Smooth muscle cell (in vitro differentiated cells): Measurements from ENCODE around the gene RANBP9. TPM values are rescaled to one million over a fixed set of nuclear protein-coding genes. Genes with fewer than 3 reads are reported as not detected.

ENCODE experiments used
- DNase-seq: peaks from one replicate; lab custom pipeline; 2025; ENCODE audit not compliant: unreplicated experiment; lab: John Stamatoyannopoulos, UW
- H2AFZ ChIP-seq: fragments of 200-600 bp; sonication (generic); 2 replicates; pipeline ENCODE4 v1.6.0; 2016; ENCODE audit warnings: antibody characterized with exemption, low read depth, mild to moderate bottlenecking
- H3F3A ChIP-seq: fragments of 200-600 bp; sonication (generic); 2 replicates; pipeline ENCODE4 v1.6.0; 2017; ENCODE audit warnings: antibody characterized with exemption, low read depth
- H3K27ac ChIP-seq: fragments of 200-600 bp; sonication (generic); 2 replicates; pipeline ENCODE4 v1.5.1; 2016; ENCODE audit warnings: low read depth, mild to moderate bottlenecking
- H3K27me3 ChIP-seq: fragments of 200-600 bp; sonication (generic); 2 replicates; pipeline ENCODE4 v1.6.1; 2016; ENCODE audit warnings: low read depth, mild to moderate bottlenecking
- H3K36me3 ChIP-seq: fragments of 200-600 bp; sonication (generic); 2 replicates; pipeline ENCODE4 v1.5.1; 2016; ENCODE audit warnings: low read depth
- H3K4me1 ChIP-seq: fragments of 200-600 bp; sonication (generic); 2 replicates; pipeline ENCODE4 v1.5.1; 2016; ENCODE audit warnings: low read depth
- H3K4me2 ChIP-seq: fragments of 200-600 bp; sonication (generic); 2 replicates; pipeline ENCODE4 v1.6.0; 2016; ENCODE audit warnings: mild to moderate bottlenecking
- H3K4me3 ChIP-seq: fragments of 200-600 bp; sonication (generic); 2 replicates; pipeline ENCODE4 v1.5.1; 2016; ENCODE audit warnings: mild to moderate bottlenecking
- H3K79me2 ChIP-seq: fragments of 200-600 bp; sonication (generic); 2 replicates; pipeline ENCODE4 v1.6.0; 2016; ENCODE audit warnings: low read depth, mild to moderate bottlenecking
- H3K9ac ChIP-seq: fragments of 200-600 bp; sonication (generic); 2 replicates; pipeline ENCODE4 v1.6.0; 2016; ENCODE audit warnings: low read depth
- H3K9me3 ChIP-seq: fragments of 200-600 bp; sonication (generic); replicated peaks from 2 replicates; pipeline ENCODE4 v1.5.1; 2016; ENCODE audit warnings: low read depth
- H4K20me1 ChIP-seq: fragments of 200-600 bp; sonication (generic); 2 replicates; pipeline ENCODE4 v1.6.0; 2016; ENCODE audit warnings: low read depth
- WGBS: methylation state at CpG from one replicate; pipeline ENCODE4 v1.1.7; 2016; ENCODE audit warnings: low lambda C conversion rate; 5-methylcytosine and 5-hydroxymethylcytosine counted together
- polyA plus RNA-seq: library from polyadenylated mRNA; unstranded; fragments of >200 nt; fragmentation: Nextera tagmentation; extraction: Ambion mirVana; gene quantifications from 2 replicates; pipeline ENCODE4 v1.2.1, GENCODE V29; 2016
- total RNA-seq: library from RNA; depleted of rRNA; stranded (reverse); fragments of >200 nt; gene quantifications from 2 replicates; pipeline ENCODE4 v1.2.3, GENCODE V29; 2014
- TF ChIP-seq, protein P1 (sequence below): fragments of 200-600 bp; sonication (generic); IDR thresholded peaks from 2 replicates; pipeline ENCODE4 v1.5.1; 2017; ENCODE audit warnings: borderline replicate concordance, mild to moderate bottlenecking, antibody characterized with exemption; ENCODE audit not compliant: insufficient read depth, poor library complexity, severe bottlenecking

RANBP9 gene
- total and polyA plus RNA-seq, 2 experiments from 2014 or later = 26.9 to 40.9 TPM

- Histone ChIP-seq H3K27me3 (no peaks in the 10 kb centered on the region), H3K9ac (no peak overlapping the region), H3K9me3 (no peaks in the 10 kb centered on the region), H3K79me2 (peaks cover 99% of the 10 kb centered on the region), H3K36me3 (no peaks in the 10 kb centered on the region), H3K4me3 (no peak overlapping the region), H3K4me1 (peaks cover 18% of the 10 kb centered on the region), H4K20me1 (peaks cover 93% of the 10 kb centered on the region), H3K27ac (no peak overlapping the region), H3K4me2 (no peak overlapping the region), H3F3A (no peaks in the 10 kb centered on the region), H2AFZ (no peak overlapping the region)
- DNase-seq = no peak
- 80% methylated on average over 2 of the region's 2 CpGs for WGBS
- TF ChIP-seq, protein P1, sequence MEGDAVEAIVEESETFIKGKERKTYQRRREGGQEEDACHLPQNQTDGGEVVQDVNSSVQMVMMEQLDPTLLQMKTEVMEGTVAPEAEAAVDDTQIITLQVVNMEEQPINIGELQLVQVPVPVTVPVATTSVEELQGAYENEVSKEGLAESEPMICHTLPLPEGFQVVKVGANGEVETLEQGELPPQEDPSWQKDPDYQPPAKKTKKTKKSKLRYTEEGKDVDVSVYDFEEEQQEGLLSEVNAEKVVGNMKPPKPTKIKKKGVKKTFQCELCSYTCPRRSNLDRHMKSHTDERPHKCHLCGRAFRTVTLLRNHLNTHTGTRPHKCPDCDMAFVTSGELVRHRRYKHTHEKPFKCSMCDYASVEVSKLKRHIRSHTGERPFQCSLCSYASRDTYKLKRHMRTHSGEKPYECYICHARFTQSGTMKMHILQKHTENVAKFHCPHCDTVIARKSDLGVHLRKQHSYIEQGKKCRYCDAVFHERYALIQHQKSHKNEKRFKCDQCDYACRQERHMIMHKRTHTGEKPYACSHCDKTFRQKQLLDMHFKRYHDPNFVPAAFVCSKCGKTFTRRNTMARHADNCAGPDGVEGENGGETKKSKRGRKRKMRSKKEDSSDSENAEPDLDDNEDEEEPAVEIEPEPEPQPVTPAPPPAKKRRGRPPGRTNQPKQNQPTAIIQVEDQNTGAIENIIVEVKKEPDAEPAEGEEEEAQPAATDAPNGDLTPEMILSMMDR = no peak
These were observed 44.0 kb downstream of the RANBP9 start for GRCh38 chr6:13667655-13668054.

GRCh38 chr6:13666194-13667105 lies 45.2 kb downstream of the RANBP9 start:
- Histone ChIP-seq H3K4me1 (peaks cover 18% of the 10 kb centered on the region), H3K4me3 (no peak overlapping the region), H4K20me1 (peaks cover 93% of the 10 kb centered on the region), H3K36me3 (no peaks in the 10 kb centered on the region), H3K27ac (no peak overlapping the region), H2AFZ (no peak overlapping the region), H3F3A (no peaks in the 10 kb centered on the region), H3K9me3 (no peaks in the 10 kb centered on the region), H3K9ac (no peak overlapping the region), H3K4me2 (no peak overlapping the region), H3K27me3 (no peaks in the 10 kb centered on the region), H3K79me2 (peaks cover 99% of the 10 kb centered on the region)
- no peak for DNase-seq
- TF ChIP-seq, protein P1 = no peak
- 71% methylated on average over 8 of the region's 8 CpGs for WGBS

DNA sequence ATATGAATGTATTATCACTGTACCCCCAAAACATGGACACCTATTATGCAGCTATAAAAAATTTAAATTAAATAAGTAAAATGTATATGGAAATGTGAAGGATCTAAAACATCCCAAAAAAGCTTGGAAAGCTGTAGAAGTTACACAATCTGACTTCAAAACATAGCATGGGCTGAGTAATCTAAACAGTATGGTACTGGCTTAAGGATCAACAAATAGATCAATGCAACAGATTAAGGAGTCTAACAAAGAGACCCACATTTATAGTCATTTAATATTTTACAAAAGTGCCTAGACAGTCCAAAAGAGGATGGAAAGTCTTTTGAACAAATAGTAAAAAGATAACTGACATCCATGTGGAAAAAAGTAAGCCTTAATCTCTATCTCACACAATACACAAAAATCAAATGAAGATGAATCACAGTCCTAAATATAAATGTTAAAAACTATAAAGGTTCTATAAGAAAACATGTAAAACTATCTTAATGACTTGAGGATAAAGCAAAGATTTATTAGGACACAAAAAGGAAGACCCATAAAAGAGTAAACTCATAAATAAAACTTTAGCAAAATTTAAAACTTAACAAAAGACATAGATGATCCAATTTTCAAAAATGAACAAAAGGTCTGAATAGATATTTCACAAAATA lies 46.8 kb downstream of the RANBP9 start:
- DNase-seq = no peak
- Histone ChIP-seq H3K9ac (no peak overlapping the region), H2AFZ (no peak overlapping the region), H3K4me2 (peak overlapping the region; percentile 28), H3K4me1 (peaks cover 24% of the 10 kb centered on the region), H4K20me1 (peaks cover 100% of the 10 kb centered on the region), H3K4me3 (no peak overlapping the region), H3K27ac (no peak overlapping the region), H3K79me2 (peaks cover 99% of the 10 kb centered on the region), H3K27me3 (no peaks in the 10 kb centered on the region), H3F3A (no peaks in the 10 kb centered on the region), H3K36me3 (no peaks in the 10 kb centered on the region), H3K9me3 (no peaks in the 10 kb centered on the region)
- TF ChIP-seq, protein P1 = no peak
